Ovary (tissue), 3 donors: ENCODE measurements around the gene CALHM1.

Experiments
- EP300 ChIP-seq: sonication (generic); formaldehyde crosslinking; IDR thresholded peaks from one replicate; pipeline ENCODE4 v1.6.1; 2017; ENCODE audit warnings: antibody characterized with exemption
- POLR2A ChIP-seq: fragments of 450-650 bp; IDR thresholded peaks from one replicate; pipeline ENCODE4 v1.6.1; 2017; ENCODE audit warnings: antibody characterized with exemption, mild to moderate bottlenecking, moderate library complexity
- TF ChIP-seq, protein P1 (sequence below), 3 donors: fragments of 450-650 bp in 2 of 3; fragments of 200-600 bp in 1 of 3; IDR thresholded peaks; one replicate each; pipeline versions ENCODE4 v1.5.1 to v1.8.0; 2016 to 2022; ENCODE audit warnings: antibody characterized with exemption in 3 of 3, mild to moderate bottlenecking in 1 of 3
- donor health status: DM: no; HTN: no; CAD: no.

- no peak for TF ChIP-seq EP300
- TF ChIP-seq, protein P1, sequence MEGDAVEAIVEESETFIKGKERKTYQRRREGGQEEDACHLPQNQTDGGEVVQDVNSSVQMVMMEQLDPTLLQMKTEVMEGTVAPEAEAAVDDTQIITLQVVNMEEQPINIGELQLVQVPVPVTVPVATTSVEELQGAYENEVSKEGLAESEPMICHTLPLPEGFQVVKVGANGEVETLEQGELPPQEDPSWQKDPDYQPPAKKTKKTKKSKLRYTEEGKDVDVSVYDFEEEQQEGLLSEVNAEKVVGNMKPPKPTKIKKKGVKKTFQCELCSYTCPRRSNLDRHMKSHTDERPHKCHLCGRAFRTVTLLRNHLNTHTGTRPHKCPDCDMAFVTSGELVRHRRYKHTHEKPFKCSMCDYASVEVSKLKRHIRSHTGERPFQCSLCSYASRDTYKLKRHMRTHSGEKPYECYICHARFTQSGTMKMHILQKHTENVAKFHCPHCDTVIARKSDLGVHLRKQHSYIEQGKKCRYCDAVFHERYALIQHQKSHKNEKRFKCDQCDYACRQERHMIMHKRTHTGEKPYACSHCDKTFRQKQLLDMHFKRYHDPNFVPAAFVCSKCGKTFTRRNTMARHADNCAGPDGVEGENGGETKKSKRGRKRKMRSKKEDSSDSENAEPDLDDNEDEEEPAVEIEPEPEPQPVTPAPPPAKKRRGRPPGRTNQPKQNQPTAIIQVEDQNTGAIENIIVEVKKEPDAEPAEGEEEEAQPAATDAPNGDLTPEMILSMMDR (IDR thresholded peaks at IDR 0.05) = no peak
- TF ChIP-seq POLR2A = peak; percentile 8
Observed at GRCh38 chr10:103442031-103442461, 16.7 kb downstream of the CALHM1 start.
